ENCODE results near the gene SYT1.

DNA sequence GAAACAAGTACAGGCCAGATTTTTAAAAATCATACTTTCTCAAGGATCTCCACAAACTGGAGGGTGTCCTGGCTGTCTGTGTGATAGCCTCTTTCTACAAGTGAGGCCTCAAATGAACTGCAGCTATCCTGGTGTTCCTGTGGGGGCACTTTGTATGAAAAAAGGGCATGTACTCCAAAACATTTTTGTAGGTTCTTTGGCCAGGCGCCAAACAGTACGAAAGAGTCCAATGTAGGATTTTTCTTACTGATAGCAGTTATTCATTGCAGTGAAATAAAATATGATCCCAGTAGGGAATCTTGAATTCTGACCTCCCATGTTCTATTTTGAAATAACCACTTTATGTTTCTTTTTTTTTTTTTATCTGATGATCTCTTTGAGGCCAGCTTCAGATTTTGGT is 444.5 kb downstream of the SYT1 start:
- TF ChIP-seq EP300 (IDR thresholded peaks at IDR 0.05), result no peak
- TF ChIP-seq CTCF (IDR thresholded peaks at IDR 0.05), result no peak
- no peak for TF ChIP-seq POLR2AphosphoS5 (IDR thresholded peaks at IDR 0.05)

All from upper lobe of left lung (tissue), 4 donors.